Stimulated activated CD8-positive, alpha-beta memory T cell treated with anti-CD3 and anti-CD28 coated beads, Interleukin-15, amount 100 ng/mL, for 48 hours (primary cell): ENCODE results near the gene FAM186B.
A peak's percentile ranks its signal among the peaks of the same experiment; 100 is the strongest.

Experiments used
- DNase-seq, 2 donors: peaks; one replicate each; pipeline ENCODE4 v3.0.0-alpha.2; 2020; ENCODE audit warnings: low read depth in 2 of 2

FAM186B gene

DNA sequence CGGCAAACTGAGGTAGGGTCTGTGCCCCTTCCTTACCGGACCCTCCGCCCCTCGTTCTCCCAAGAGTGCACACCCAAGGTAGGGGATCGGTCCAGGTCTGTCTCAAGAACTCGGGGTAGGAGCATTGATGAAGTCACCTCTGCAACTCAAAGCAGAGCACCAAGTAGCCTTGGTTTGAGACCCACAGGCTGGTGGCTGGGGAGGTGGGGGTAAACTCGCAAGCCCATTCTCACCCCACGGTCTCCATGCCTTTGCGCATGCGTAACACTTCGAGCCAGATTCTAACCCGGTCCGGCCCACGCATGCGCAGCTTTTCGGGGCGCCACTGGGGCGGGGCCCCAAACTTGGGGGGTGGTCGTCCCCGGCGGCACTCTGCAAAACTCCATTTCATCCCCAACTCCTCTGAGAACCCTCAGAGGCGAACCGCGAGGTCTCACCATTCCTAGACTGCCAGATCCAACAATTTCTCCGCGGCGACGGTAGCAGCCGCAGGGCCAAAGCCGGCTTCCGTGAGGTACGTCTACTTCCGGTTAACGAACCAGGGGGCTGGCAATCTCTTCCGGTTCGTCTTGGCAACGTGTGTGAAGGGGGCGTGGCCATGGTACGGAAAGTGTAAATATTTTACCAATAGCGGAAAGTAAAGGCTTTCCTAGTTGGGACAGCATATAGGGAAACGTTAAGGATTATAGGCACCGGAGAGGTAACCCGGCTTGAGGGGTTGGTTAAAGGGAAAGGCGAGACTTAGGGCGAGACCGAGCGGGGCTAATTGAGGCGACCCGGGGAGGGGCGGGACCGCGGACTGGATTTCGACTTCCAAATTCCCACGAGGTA lies 37.6 kb downstream of the FAM186B start, which contains the start of gene MCRS1:
Gene MCRS1 (minus strand): TSS at position 532 of the 831 bp plus-strand sequence. CDS start 1,411 bp downstream, outside the sequence.
- DNase-seq, result peak; percentile 76 to 77

DNA sequence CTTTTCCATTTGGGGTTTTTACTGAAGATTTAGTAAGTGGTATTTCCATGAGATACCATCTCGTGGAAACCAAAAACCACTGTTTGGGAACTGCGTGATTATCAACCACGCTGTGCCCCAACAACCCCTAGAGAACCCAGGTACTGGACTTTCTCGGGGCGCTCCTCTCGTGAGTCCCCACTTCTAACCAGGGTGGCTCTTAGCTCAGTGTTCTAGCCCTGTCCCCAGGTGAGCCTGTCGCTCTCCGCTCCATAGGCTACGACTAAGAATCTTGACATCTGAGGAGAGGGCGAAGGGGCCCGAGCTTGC lies 38.2 kb downstream of the FAM186B start:
- DNase-seq, result no peak

DNA sequence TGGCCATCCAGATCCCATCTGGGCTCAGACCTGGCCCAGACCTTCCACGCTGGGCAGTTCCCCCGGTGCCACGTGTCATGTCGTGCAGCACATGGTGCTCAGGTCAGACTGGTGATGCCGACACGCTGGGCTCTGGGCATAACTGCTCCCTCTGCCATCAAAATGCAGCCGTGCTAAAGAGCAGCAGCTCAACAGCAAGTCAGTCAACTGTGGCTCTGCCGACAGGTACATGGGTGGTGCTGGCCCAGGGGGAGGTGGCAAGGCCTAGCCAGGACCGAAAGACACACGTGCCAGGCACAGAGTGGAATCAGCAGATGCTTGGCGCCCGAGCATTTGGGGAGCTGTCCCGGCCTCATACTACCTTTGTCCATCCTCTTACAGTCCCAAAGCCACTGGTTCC lies 39.1 kb downstream of the FAM186B start:
- no peak for DNase-seq

DNA sequence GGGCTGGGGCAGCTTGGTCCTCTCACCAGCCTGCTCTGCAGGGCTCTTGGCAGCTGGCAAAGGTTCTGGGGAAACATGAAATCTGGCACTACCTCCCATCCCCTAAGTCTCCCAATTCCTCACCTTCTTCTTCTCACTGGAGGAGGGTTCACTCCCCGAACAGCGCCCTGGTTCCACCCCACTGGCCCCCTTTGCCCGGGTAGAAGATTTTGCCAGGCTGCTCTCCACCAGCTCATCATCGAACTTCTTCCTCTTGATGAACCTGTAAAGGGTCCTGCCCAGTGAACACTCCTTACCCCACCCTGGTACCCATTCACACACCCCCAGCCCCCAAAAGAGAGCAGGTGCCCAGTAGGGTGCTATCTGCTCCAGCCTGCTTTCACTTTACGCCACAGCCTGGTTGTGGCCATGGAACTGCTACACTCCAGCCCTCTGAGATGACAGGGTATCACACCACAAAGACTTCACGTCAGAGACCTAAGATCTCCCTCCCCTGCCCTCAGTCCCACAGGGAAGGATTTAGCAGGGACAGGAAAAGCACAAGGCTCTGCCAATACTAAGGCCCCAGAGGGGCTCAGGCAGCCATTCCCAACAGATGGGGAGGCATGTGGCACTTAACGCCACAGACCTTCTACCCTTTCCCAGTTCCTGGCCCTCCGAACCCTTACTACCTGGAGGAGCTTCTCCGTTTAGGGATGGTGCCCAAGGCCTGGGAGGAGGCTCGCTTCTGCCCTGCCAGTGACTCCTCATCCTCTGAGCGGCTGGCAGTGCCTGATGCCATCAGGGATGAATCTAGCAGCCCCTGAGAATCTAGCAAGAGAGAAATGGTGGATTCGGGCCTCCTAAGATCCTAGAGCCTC lies 39.8 kb downstream of the FAM186B start:
- no peak for DNase-seq

DNA sequence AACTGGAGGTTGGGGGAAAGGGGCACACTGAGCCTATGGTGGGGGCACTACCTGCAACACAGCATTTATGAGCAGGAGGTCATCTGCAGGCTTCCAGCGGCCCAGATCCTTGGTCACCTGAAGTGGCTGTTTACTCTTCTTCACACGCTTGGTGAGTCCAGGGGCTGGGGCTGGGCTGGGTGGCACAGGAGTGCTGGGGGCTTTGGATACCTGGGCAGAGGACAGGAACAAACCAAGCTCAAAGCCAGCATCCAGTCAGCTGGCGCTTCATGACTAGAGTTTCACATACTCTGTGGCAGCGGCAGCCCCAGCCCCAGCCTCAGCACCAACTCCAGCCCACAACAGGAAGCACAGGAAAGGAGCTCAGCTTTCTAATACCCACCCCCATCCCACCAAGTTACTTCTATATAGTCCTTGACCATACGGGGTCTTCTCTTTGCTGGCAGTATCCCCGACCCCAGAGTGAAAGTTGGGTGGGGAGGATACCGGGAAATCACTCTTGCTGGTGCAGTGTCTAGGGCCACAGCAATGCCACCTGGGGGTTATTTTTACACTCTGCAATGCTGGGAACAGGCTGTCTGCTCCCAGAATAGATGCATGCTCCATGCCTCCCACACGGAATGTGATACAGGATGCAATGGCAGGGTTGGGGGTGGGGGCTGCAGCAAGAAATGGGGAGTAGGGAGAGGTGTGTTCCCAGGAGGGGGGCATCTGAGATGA lies 40.6 kb downstream of the FAM186B start:
- no peak for DNase-seq

DNA sequence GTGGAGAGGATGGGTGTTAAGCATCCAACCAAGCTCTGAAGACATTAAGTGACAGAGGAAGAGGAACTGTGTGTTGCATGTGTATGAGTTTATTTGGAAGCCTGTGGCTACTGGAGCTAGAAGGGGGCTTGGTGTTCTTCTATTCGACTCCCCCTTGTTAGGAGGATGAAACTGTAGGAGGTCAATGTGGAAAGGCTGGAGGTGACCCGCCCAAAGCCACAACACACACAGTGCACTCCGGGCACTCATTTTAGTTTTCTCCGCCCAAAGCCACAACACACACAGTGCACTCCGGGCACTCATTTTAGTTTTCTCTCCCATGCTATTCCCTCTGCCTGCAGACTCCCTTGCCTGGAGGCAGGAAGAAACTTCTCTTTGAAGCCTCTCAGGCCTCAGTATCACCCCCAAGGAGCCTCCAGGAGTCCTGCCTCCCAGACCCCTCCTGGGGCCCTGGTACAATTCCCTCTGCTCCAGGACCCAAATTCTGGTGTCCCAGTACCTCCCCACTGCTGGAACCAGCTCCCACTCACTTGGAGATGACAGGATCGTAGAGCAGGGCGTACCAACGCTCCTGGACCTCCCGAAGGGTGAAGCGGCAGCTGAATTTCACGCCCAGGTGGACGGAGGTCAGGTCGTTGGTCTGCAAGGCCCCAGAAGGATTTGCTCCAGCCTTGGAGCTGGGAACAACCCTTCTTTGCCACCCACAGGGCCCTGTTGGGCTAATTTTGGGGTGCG lies 41.3 kb downstream of the FAM186B start:
- no peak for DNase-seq

DNA sequence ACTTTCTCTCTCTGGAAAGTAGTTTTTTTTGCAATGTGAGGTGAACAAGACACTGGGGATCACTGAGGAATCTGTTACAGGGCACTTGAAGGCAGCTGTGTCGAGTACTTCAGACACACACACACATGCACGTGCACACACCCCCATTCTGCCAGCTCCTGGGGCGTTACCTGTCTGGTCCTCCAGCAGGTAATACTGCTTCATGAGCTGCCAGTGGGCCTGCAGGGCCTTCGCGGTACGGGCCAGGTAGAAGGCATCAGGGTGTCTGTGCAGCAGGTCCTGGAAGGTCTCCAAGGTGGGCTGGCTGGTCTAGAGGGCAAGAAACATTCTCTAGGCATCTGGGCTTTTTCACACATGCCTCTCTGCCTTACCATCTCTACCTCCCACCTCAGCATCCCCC lies 42.6 kb downstream of the FAM186B start:
- no peak for DNase-seq

DNA sequence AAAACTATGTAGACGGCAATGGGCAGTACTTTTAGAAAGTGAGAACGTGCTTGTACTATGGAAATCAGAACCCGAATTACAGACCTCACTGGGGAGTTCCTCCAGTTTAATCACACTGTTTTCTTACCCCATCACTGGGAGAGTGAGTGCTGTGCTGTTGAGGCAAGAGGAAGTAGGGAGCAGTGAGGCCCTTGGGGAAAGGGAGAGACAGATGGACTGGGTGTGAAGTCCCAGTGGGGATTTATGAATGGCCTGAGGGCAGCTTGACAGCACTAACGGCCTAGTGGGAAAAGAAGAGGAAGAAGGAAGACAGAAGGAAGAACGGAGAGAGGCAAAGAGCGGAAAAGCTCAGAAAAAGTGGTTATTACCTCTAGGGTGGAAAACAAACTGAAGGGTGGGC lies 43.2 kb downstream of the FAM186B start:
- DNase-seq, result no peak

DNA sequence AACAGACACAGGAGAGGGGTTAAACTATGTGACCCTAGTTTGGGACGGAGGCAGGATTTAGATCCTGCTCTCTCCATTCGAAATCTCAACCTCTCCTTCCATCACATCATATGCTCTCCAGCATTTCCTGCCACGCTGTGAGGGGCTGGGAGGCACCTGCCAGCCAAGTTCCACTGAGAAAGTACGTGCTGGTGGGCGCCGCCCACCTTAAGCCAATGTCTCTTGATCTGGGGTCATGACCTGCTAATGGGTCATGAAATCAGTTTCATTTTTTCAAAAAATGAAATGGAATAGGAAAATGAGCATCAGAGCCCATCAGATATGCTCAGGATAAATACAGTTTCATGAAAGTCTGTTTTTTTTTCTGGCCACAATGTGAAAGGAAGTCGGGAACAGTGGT lies 44.7 kb downstream of the FAM186B start:
- DNase-seq, result no peak

DNA sequence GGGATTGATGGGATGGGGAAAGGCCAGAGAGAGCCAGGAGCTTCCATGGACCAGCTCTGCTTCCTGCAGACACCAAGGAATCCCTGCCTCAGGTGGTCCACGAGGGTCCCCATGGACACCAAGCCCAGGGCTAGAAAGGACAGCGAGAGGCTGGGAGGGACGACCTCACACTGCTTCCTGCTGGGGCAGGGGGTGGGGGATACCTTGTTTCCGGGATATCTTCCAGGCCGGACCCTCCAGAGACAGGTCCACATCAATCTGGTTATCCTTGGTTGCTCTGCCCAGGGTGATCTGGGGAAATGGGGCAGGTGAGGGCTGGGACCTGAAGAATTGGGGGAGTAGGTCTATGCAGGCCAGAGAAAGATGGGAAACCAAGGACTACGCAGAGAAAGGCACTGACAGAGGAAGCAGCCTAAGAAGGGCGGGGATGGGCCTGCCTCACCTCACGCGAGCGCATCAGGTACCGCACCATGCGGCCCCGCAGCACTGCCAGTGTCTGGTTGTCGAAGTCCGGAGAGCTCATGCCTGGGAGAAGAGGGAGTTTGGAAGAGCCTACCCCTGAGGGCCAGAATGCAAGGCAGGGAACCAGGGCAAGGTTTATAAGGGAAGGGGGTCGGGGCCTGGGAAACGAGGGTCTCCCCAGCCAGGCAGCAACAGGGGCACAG lies 46.3 kb downstream of the FAM186B start:
- DNase-seq, result no peak

DNA sequence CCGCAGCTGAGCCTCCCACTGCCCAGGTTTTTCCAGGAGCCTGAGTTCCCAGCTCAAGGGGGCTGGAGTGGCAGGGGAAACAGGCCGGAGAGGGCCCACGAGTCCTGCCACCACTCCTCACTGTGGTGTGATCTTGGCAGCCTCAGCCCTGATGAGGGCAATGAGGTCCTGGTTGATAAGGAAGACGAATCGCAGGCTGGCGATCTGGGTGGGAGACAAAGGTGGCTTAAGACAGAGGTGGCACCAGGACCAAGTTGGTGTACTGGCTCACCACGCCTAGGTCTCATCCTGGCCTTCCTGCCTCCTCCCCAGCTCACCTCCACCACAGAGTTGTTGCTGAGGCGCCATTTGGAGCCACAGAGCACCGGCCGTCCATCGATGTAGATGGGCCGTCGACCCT lies 46.9 kb downstream of the FAM186B start:
- DNase-seq, result no peak

DNA sequence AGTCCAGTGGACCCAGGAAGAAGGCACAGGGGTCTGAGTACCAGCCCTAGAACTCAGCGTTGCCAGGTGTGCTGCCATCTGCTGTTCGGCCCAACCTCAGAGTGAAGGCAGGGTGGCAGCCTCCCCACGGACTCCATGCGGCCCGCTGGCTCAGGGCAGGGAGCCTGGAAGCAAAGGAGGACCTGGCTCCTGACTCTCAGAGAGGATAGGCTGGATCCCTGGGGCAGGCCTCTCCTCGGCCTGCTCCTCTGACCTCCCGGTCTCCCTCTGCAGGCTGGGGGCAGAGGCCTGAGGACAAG lies 47.6 kb downstream of the FAM186B start:
- DNase-seq, result no peak

DNA sequence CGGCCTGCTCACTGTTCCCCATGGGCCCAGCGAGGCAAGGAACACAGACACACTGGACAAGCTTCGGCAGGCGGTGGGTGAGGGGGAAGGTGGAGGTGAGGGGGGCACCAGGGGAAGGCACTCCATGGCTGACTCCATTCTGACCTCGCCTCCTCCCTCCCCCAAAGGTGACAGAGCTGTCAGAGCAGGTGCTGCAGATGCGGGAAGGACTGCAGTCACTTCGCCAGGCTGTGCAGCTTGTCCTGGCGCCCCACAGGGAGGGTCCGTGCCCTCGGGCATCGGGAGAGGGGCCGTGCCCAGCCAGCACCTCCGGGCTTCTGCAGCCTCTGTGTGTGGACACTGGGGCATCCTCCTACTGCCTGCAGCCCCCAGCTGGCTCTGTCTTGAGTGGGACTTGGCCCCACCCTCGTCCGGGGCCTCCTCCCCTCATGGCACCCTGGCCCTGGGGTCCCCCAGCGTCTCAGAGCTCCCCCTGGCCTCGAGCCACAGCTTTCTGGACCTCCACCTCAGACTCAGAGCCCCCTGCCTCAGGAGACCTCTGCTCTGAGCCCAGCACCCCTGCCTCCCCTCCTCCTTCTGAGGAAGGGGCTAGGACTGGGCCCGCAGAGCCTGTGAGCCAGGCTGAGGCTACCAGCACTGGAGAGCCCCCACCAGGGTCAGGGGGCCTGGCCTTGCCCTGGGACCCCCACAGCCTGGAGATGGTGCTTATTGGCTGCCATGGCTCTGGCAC lies 48.1 kb downstream of the FAM186B start:
- DNase-seq, result no peak

DNA sequence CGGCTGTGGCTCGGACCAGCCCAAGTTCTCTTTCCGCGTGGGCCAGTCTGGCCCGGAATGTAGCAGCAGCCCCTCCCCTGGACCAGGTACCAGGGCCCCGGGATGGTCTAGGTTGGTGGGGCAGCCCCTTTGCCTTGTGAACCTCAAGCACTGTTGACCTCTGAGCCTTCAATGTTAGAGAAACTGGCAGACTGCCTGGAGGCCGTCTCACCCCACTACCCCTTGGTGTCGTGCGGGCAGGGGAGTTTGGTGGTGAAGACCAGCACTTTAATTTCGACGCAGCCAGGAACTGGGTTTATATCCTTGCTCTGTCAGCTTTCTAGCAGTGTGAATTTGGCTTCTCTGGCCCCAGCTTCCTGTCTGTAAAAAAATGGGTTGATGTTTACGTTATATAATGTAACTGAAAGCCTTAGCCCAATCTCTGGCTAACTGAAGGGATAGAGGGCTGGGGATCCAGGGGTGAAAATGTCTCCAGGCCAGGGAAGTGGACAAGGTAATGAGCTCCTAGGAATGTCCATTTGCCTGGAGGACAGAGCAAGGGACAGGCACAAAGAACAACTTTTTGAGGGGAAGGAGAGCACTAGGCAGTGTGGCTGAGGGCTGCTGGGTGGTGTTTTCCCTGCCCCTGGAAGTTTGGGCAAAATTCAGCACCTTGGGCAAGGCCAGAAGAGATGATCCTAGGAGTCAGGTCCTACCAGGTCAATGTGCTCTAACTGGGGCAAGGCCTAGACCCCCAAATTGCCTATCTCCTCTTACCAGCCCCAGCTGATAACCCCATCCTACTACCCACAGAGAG lies 48.9 kb downstream of the FAM186B start:
- no peak for DNase-seq

DNA sequence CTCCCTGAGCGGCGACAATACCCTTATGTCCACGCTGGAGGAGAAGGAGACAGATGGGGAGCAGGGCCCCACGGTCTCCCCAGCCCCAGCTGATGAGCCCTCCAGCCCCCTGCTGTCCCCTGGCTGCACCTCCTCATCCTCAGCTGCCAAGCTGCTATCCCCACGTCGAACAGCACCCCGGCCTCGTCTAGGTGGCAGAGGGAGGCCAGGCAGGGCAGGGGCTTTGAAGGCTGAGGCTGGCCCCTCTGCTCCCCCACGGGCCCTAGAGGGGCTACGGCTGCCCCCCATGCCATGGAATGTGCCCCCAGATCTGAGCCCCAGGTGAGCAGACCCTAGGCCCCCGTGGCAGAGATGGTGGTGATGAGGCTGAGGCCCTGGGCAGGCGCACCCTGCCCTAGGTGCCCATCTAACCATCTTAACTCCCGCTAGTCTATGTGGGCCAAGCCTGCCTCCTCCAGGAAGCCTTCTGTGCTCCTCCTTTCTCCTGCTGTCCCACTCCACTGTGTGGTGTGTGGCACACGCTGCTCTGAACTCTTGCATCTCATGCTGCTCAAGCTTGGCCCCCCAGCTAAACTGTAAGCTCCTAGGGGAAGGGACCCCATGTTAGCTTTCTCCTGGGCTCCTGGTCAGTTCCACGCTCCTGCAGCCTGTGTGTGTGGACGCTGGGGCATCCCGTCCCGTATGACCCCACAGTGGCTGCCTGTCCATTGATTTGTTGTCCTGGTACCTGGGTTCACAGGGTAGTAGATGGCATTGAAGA lies 49.6 kb downstream of the FAM186B start:
- no peak for DNase-seq

DNA sequence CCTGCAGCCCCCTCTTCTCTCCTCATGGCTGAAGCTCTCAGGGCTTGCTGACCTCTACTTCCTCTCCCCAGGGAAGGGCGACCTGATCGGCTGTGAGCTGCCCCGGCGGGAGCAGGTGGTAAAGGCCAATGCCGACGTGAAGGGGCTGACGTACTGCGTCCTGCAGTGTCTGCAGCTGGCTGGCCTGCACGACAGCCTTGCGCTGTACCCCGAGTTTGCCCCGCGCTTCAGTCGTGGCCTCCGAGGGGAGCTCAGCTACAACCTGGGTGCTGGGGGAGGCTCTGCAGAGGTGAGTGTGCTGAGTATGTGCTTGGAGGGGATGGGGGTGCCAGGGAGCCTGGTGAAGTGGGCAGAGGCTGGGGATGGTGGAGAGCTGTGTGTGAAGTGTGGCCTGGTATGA lies 51.2 kb downstream of the FAM186B start:
- no peak for DNase-seq

DNA sequence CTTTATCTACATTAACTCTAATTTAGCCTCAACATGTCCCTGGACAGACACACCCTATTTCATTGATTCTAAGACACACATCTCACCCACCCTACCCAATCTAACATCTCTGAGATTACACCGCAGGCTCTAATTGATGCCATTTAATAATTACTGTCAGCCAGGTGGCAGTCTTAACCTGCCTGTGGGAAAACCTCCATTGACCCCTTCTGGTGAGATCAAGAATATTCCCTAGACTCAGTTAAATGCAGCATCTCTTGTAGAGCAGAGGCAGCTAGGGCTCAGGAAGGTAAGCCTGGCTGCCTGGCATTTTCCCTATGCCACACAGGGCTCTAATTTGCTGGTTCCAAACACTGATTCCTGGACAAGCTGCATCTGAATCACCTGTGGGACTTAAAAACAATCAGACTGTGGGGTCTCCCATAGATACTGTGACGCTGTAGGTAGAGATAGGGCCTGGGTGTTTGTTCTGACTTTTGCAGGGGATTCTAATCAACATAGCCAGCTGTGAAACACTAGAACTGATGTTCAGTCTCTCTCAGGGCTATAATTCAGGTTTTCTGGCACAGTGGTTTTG lies 51.8 kb downstream of the FAM186B start:
- no peak for DNase-seq

DNA sequence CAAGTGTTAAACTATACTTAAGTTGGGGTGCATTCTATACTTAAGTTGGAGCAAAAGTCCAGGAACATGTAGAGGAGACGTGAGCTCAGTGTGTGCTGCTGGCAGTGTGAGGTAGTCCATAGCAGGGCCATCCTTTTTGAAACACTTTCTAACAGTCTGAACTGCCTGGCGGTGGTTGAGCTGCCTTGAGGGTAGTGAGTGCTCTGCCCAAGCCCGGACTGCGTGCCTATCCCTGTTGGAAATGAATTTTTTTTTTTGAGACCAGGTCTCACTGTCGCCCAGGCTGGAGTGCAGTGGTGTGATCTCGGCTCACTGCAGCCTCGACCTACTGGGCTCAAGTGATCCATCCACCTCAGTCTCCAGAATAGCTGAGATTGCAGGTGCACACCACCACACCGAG lies 52.5 kb downstream of the FAM186B start:
- no peak for DNase-seq

DNA sequence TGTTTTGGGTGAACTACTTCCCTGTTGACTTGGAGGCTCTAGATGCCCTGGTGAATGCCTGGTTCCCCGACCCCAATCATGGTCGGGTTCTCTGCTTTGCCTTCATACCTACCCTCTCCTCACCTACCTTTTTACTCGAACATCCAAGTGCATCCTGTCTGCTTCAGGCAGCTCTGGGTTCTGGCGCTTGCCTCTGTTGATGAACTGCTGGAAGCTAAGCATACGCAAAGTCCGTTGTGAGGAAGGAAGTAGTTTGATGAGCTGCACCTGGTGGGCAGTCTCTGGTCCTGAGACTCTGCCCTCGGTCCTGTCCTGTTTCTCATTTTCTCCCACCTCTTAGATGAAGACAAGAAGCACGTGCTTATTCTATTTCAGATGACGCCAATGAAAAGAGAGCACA lies 53.0 kb downstream of the FAM186B start:
- DNase-seq, result no peak
